Measurements from ENCODE around the gene TEN1. TPM values are rescaled to one million over a fixed set of nuclear protein-coding genes. Genes with fewer than 3 reads are reported as not detected.

Gene TEN1, protein sequence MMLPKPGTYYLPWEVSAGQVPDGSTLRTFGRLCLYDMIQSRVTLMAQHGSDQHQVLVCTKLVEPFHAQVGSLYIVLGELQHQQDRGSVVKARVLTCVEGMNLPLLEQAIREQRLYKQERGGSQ
- 10 to 100 TPM; 16.8 to 21.0 TPM for total RNA-seq

DNA sequence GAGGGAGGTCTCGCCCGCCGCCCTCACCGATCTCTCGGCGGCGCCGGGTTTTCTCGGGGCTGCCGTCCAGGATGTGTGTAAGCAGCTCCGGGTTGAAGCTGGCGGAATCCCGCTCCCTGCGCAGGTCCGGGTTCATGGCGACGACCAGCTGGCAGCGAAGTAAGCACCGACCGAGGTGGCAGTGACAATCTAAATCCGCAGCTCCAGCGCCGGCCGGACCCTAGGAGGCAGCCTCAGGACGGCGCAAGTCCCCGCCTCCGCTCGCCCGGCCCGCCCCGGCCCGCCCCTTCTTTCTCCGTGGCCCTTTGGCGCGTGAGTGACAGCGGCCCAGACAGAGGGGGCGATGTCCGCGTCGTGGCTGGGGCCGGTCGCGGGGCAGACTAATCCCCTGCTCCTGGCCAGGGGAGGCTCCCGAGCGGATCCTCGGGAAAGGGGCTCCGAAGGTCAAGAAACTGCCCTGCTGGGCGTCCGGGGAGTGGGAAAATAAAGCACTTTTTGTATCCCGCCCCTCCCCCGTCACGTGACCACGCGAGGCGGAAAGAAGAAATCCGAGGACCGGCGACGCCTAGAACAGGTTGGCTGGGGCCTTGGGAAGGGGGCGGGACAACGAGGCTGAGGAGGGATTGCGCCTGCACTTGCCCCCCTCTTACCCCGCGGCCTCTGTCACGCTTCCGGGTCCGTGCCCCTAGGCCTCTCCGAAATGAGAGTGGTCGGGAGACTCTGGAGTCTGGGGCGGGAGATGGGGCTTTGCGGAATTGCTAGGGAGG, at the start of gene TEN1, which contains the start of gene ACOX1:
TEN1 (plus strand) TSS at position 303 of the 767 bp plus-strand sequence. CDS start 6,953 bp downstream, outside the sequence.
ACOX1 (minus strand) TSS at position 229 of the 767 bp plus-strand sequence; CDS start at position 136, 93 bp downstream.
- H3K4me1 Mint-ChIP-seq (ENCODE audit: low read depth), result peaks cover 42% of the 10 kb centered on the region
- peak; percentile 97 for ATAC-seq

DNA sequence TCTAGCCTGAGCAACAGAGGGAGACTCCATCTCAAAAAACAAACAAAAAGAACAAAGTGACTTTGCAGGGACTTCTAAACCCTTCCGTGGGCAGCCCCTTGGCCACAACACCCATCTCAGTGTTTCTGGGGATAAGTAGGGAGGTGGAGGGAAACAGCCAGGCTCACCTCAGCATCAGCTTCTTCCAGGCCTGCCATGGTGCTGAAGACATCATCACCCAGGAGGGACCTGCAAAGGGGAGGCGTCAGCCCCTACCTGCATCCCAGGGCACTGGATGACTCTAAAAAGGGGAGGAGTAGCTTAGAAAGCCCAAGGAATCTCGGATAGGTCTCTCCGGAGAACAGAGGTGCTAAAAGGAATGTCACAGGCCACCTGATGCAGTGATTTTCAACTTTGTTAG, 48.0 kb upstream of the TEN1 start:
- Mint-ChIP-seq H3K9me3 (ENCODE audit: insufficient read depth) (no peaks in the 10 kb centered on the region), H3K4me1 (ENCODE audit: low read depth) (no peaks in the 10 kb centered on the region), H3K36me3 (ENCODE audit: low read depth) (no peaks in the 10 kb centered on the region), H3K4me3 (no peak overlapping the region), H3K27me3 (ENCODE audit: low read depth) (no peaks in the 10 kb centered on the region), H3K27ac (no peak overlapping the region)
- no peak for DNase-seq
- ChIA-PET CTCF (no interaction called here), POLR2A (no interaction called here)
- ATAC-seq, result no peak

More for the DNA sequence above, at the start of gene TEN1, which contains the start of gene ACOX1:
- ChIA-PET CTCF (interaction anchor here (0.7 to 1.9 kb wide), 3 partner anchors 13 to 35 kb away, joined by 3 to 5 read pairs (median 3); no protein-coding TSS in a partner anchor), POLR2A (interaction anchor here (0.9 to 1.6 kb wide), 5 partner anchors 15 to 124 kb away, joined by 3 to 6 read pairs (median 5); partner anchors contain the start of genes FBF1 and WBP2)
- H3K9me3 Mint-ChIP-seq (ENCODE audit: insufficient read depth), result no peaks in the 10 kb centered on the region
- H3K27me3 Mint-ChIP-seq (ENCODE audit: low read depth), result no peaks in the 10 kb centered on the region
- H3K27ac Mint-ChIP-seq, result peak within 1 kb of the TSS; percentile 100
- peak; percentile 99 for DNase-seq
- peaks cover 22% of the 10 kb centered on the region for H3K36me3 Mint-ChIP-seq (ENCODE audit: low read depth)
- peak within 1 kb of the TSS; percentile 99 for H3K4me3 Mint-ChIP-seq

GRCh38 chr17:75932852-75933251, 46.2 kb upstream of the TEN1 start:
- Mint-ChIP-seq H3K4me1 (ENCODE audit: low read depth) (no peaks in the 10 kb centered on the region), H3K9me3 (ENCODE audit: insufficient read depth) (no peaks in the 10 kb centered on the region), H3K27ac (no peak overlapping the region), H3K27me3 (ENCODE audit: low read depth) (no peaks in the 10 kb centered on the region), H3K36me3 (ENCODE audit: low read depth) (no peaks in the 10 kb centered on the region), H3K4me3 (no peak overlapping the region)
- ATAC-seq, result no peak
- CTCF ChIA-PET, result interaction anchor here (1.3 kb wide), 1 partner anchor 76 kb away, joined by 3 read pairs; no protein-coding TSS in a partner anchor
- DNase-seq, result no peak
- POLR2A ChIA-PET, result no interaction called here

DNA sequence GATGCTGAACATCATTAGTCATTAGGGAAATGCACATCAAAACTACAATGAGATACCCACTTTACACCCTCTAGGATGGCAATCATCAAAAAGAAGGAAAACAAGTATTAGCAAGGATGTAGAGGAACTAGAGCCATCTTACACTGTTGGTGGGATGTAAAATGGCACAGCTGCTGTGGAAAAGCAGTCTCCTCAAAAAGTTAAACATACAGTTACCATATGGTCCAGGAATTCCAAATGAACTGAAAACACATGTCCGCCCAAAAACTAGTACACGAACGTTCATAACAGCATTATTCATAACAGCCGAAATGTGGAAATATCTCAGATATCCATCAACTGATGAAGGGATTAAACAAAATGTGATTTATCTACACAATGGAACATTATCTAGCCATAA, 45.2 kb upstream of the TEN1 start:
- H3K36me3 Mint-ChIP-seq (ENCODE audit: low read depth), result no peaks in the 10 kb centered on the region
- no peaks in the 10 kb centered on the region for H3K27me3 Mint-ChIP-seq (ENCODE audit: low read depth)
- H3K4me3 Mint-ChIP-seq, result no peak overlapping the region
- no peaks in the 10 kb centered on the region for H3K9me3 Mint-ChIP-seq (ENCODE audit: insufficient read depth)
- ChIA-PET POLR2A (no interaction called here), CTCF (interaction anchor here (1.3 kb wide), 1 partner anchor 77 kb away, joined by 3 read pairs; no protein-coding TSS in a partner anchor)
- no peak for DNase-seq
- no peak for ATAC-seq
- H3K4me1 Mint-ChIP-seq (ENCODE audit: low read depth), result no peaks in the 10 kb centered on the region
- H3K27ac Mint-ChIP-seq, result no peak overlapping the region

- no peaks in the 10 kb centered on the region for H3K9me3 Mint-ChIP-seq (ENCODE audit: insufficient read depth)
- H3K4me3 Mint-ChIP-seq, result no peak overlapping the region
- no peaks in the 10 kb centered on the region for H3K36me3 Mint-ChIP-seq (ENCODE audit: low read depth)
- peaks cover 16% of the 10 kb centered on the region for H3K4me1 Mint-ChIP-seq (ENCODE audit: low read depth)
- CTCF ChIA-PET, result interaction anchor here (0.6 kb wide), 1 partner anchor 43 kb away, joined by 3 read pairs; no protein-coding TSS in a partner anchor
- no peak for ATAC-seq
- POLR2A ChIA-PET, result no interaction called here
- no peak for DNase-seq
- H3K27ac Mint-ChIP-seq, result no peak overlapping the region
- no peaks in the 10 kb centered on the region for H3K27me3 Mint-ChIP-seq (ENCODE audit: low read depth)
Measured at GRCh38 chr17:75937652-75938051, 41.4 kb upstream of the TEN1 start.

GRCh38 chr17:75940727-75941441, 38.2 kb upstream of the TEN1 start, which contains the start of gene FBF1:
FBF1 (minus strand) TSS chr17:75941042; CDS start chr17:75938149, 2,893 bp downstream.
- Mint-ChIP-seq H3K9me3 (ENCODE audit: insufficient read depth) (no peaks in the 10 kb centered on the region), H3K4me1 (ENCODE audit: low read depth) (peaks cover 16% of the 10 kb centered on the region), H3K36me3 (ENCODE audit: low read depth) (peaks cover 5% of the 10 kb centered on the region), H3K4me3 (peak within 1 kb of the TSS; percentile 85), H3K27ac (peak within 1 kb of the TSS; percentile 83), H3K27me3 (ENCODE audit: low read depth) (no peaks in the 10 kb centered on the region)
- ATAC-seq (peak; percentile 99), DNase-seq (peak; percentile 93)
- ChIA-PET POLR2A (interaction anchor here (0.8 to 1.3 kb wide), 4 partner anchors 11 to 140 kb away, joined by 3 to 5 read pairs (median 3); partner anchors contain the start of genes ACOX1, MRPL38 and TEN1), CTCF (interaction anchor here (0.7 to 1.1 kb wide), 3 partner anchors 60 to 187 kb away, joined by 3 read pairs; partner anchors contain the start of gene CDK3)

- ChIA-PET CTCF (interaction anchor here (0.7 to 1.1 kb wide), 4 partner anchors 59 to 188 kb away, joined by 3 read pairs; partner anchors contain the start of gene CDK3), POLR2A (interaction anchor here (0.9 to 1.3 kb wide), 3 partner anchors 11 to 37 kb away, joined by 3 to 5 read pairs (median 3); partner anchors contain the start of genes ACOX1, MRPL38 and TEN1)
Measured at GRCh38 chr17:75941442-75941819, 37.6 kb upstream of the TEN1 start.

GRCh38 chr17:75942473-75942872, 36.6 kb upstream of the TEN1 start:
- no peak overlapping the region for H3K4me3 Mint-ChIP-seq
- peaks cover 11% of the 10 kb centered on the region for H3K36me3 Mint-ChIP-seq (ENCODE audit: low read depth)
- no peak for DNase-seq
- CTCF ChIA-PET, result interaction anchor here (1.1 kb wide), 1 partner anchor 72 kb away, joined by 3 read pairs; no protein-coding TSS in a partner anchor
- H3K27me3 Mint-ChIP-seq (ENCODE audit: low read depth), result no peaks in the 10 kb centered on the region
- H3K4me1 Mint-ChIP-seq (ENCODE audit: low read depth), result peaks cover 16% of the 10 kb centered on the region
- ATAC-seq, result no peak
- H3K9me3 Mint-ChIP-seq (ENCODE audit: insufficient read depth), result no peaks in the 10 kb centered on the region
- H3K27ac Mint-ChIP-seq, result no peak overlapping the region
- POLR2A ChIA-PET, result no interaction called here

More at GRCh38 chr17:75941442-75941819, 37.6 kb upstream of the TEN1 start:
- ATAC-seq (no peak), DNase-seq (no peak)
- Mint-ChIP-seq H3K36me3 (ENCODE audit: low read depth) (peaks cover 7% of the 10 kb centered on the region), H3K27ac (peak overlapping the region; percentile 32), H3K4me3 (peak overlapping the region; percentile 85), H3K27me3 (ENCODE audit: low read depth) (no peaks in the 10 kb centered on the region), H3K9me3 (ENCODE audit: insufficient read depth) (no peaks in the 10 kb centered on the region), H3K4me1 (ENCODE audit: low read depth) (peaks cover 16% of the 10 kb centered on the region)

- DNase-seq, result no peak
- ATAC-seq, result no peak
- H3K27ac Mint-ChIP-seq, result no peak overlapping the region
- no peak overlapping the region for H3K4me3 Mint-ChIP-seq
- H3K36me3 Mint-ChIP-seq (ENCODE audit: low read depth), result peaks cover 15% of the 10 kb centered on the region
- POLR2A ChIA-PET, result no interaction called here
- H3K27me3 Mint-ChIP-seq (ENCODE audit: low read depth), result no peaks in the 10 kb centered on the region
- peaks cover 16% of the 10 kb centered on the region for H3K4me1 Mint-ChIP-seq (ENCODE audit: low read depth)
- CTCF ChIA-PET, result no interaction called here
- H3K9me3 Mint-ChIP-seq (ENCODE audit: insufficient read depth), result no peaks in the 10 kb centered on the region
Measured at GRCh38 chr17:75943491-75943890, 35.5 kb upstream of the TEN1 start.

DNA sequence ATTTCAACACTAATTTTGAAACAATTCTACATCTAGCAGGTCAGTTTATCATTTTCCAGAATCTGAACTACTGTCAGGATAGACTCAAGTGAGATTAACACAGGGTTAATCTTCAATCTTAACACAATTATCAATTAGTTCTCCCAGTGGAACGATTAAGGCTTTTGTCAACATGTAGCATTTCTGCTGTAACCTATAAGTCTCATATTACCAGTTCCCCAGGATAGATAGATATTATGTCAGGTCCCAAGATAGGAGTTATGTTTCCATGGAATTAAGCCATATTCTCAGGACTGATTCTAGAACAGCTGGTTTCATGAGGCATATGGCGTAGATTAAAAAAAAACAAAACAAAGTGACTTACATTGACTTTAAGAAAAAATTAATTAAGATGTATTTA, 33.8 kb upstream of the TEN1 start:
- no peaks in the 10 kb centered on the region for H3K27me3 Mint-ChIP-seq (ENCODE audit: low read depth)
- H3K4me3 Mint-ChIP-seq, result no peak overlapping the region
- H3K36me3 Mint-ChIP-seq (ENCODE audit: low read depth), result peaks cover 24% of the 10 kb centered on the region
- no peaks in the 10 kb centered on the region for H3K9me3 Mint-ChIP-seq (ENCODE audit: insufficient read depth)
- ChIA-PET CTCF (interaction anchor here (0.7 kb wide), 1 partner anchor 69 kb away, joined by 3 read pairs; no protein-coding TSS in a partner anchor), POLR2A (no interaction called here)
- ATAC-seq (no peak), DNase-seq (no peak)
- H3K27ac Mint-ChIP-seq, result no peak overlapping the region
- peaks cover 14% of the 10 kb centered on the region for H3K4me1 Mint-ChIP-seq (ENCODE audit: low read depth)

GRCh38 chr17:75950421-75950820, 28.6 kb upstream of the TEN1 start:
- POLR2A ChIA-PET, result no interaction called here
- CTCF ChIA-PET, result interaction anchor here (0.8 to 1.6 kb wide), 2 partner anchors 23 to 45 kb away, joined by 4 read pairs; no protein-coding TSS in a partner anchor
- Mint-ChIP-seq H3K4me3 (no peak overlapping the region), H3K27me3 (ENCODE audit: low read depth) (no peaks in the 10 kb centered on the region), H3K36me3 (ENCODE audit: low read depth) (peaks cover 44% of the 10 kb centered on the region), H3K27ac (no peak overlapping the region), H3K4me1 (ENCODE audit: low read depth) (peaks cover 17% of the 10 kb centered on the region), H3K9me3 (ENCODE audit: insufficient read depth) (no peaks in the 10 kb centered on the region)
- DNase-seq, result no peak
- ATAC-seq, result no peak

Measured in activated CD8-positive, alpha-beta T cell treated with anti-CD3 and anti-CD28 coated beads, Interleukin-2, amount 10 ng/mL, durations not matched to agents 7 days and 5 days (primary cell).